ENCODE data around the gene ROCK2.
A peak's percentile ranks its signal among the peaks of the same experiment; 100 is the strongest.

ROCK2 gene

DNA sequence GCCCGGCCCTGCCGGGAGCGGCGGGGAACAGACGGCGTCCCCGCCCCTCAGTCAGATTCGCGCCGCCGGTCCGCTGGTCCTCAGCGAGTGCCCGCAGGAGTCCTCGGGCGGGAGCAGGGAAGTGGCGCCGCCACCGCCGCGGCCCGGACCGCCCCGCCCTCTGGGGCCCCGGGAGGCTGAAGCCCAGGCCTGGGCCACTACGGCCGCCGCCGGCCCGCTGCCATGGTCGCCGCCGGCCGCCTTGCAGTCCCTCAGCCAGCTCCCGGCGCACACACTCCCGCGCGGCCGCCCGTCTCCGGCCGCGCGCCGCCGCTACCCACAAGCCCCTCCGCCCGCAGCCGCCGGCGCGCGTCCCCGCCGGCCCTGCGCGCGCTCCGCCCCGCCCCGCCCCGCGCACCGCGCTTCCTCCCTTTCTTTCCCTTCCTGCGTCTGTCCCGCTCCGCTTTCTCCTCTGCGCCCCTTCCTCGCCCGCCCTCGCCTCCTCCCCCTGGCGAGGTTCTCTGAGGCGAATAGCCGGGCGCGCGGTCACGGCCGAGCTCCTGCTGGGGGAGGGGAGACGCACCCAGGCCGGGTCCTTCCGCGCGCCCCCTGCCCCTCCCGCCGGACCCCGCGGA, at the start of gene ROCK2:
Gene ROCK2, minus strand, starts transcription at position 295 of the 614 bp plus-strand sequence. CDS start 500 bp downstream, outside the sequence.
- DNase-seq, result peak; percentile 91

DNA sequence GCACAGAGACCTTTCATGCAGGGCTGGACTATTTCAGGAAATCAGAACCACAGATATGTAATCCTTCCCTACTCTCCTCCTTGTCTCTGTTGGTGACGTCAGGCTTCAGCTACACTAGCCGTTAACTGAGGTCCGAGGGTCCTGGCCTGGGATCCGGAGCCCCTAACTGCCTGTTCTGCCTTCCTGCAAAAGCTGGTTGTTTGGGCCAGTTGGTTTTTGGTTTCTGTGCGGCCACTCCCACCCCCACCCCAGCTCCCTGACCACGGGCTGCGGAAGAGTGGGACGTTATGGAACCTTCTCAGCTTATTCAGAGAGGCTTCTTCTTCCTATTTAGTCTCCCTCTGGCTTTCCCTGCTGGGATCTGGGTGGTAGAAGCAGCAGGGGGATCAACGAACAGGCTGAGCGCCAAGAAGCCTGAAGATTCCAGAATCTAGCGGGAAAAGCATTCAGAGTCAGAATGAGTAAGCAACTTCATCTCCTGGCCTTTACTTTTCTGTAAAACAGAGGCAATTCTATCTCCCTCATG, 49.3 kb upstream of the ROCK2 start:
- DNase-seq, result no peak

DNA sequence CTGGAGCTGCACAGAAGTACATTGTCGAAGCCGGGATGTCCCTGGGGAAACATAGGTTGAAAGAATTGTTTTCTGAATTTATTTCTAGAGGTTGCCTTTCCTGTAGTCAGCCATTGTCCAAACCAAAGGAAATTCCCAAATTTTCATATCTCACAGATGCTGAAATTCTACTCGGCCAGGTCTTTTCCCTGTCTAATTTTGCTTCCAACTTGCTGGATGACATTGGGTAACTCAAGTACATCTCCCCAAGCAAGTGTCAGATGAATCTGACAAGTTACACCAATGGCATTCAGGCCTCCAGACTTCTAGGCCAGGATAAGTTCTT, 47.5 kb upstream of the ROCK2 start:
- no peak for DNase-seq

DNA sequence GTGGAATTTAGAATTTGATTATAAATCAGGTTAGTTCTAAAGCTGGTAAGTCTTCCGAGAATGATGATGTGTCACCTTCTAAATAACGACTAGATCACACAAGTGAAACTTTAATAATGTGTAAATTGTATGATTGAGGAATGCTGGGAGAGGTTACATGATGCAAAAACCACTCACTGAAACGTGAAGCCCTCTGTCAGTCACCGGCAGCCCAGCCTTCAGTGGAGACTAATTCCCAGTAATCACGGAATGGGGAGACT, 45.9 kb upstream of the ROCK2 start:
- DNase-seq, result no peak

DNA sequence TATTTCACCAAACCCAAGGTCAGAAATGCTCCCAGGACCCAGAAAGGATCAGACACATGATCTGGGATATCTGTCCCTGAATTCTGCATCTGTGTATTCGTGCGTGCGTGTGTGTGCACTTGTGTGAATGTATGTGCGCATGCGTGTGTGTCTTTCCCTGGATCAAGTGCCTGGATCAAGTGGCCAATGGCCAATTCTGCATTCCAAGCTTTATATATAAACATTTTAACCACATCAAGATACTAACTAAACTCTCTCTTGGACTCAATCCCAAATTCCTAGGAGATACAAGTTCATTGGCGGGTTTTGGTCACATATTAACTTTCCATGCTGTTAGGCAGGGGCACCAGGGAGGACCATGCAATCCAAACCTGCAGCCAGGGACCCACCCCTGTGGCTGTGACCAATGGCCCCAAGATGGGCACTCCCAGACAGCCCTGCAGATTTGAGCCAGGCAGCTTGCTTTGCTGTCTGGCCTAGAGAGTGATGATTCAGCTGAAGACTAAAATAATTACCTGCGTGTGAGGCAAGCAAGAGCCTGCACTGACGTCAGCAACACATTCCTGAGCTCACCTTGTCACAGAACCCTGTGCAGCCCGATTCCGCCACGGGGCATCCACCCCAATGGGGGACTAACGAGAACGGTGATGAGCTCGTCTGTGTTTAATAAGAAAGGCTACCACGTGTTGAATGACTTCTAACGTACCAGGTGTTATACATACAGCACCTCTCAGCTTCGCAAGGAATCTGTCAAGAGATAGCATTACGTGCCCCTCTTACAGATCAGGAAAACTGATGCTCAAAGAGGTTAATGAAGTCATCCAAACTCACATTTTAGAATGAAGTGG, 45.3 kb upstream of the ROCK2 start:
- DNase-seq, result no peak

DNA sequence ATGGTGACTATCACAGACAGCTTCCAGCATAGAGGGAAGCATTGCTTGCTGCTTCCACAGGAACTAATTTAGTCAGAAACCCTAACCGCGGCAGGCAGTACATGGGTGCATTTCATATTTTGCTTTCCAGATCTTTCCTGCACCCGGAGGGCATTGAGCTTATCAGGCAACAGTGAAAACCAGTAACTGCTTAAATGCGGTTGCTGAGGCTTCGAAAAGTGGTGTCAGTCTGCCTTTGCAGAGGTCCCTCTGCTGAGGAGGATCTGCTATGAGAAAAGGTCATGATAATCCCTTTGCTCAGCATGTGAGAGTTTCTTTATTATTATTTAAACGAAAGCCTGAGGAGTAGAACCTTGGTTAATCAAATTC, 44.6 kb upstream of the ROCK2 start:
- DNase-seq, result no peak

DNA sequence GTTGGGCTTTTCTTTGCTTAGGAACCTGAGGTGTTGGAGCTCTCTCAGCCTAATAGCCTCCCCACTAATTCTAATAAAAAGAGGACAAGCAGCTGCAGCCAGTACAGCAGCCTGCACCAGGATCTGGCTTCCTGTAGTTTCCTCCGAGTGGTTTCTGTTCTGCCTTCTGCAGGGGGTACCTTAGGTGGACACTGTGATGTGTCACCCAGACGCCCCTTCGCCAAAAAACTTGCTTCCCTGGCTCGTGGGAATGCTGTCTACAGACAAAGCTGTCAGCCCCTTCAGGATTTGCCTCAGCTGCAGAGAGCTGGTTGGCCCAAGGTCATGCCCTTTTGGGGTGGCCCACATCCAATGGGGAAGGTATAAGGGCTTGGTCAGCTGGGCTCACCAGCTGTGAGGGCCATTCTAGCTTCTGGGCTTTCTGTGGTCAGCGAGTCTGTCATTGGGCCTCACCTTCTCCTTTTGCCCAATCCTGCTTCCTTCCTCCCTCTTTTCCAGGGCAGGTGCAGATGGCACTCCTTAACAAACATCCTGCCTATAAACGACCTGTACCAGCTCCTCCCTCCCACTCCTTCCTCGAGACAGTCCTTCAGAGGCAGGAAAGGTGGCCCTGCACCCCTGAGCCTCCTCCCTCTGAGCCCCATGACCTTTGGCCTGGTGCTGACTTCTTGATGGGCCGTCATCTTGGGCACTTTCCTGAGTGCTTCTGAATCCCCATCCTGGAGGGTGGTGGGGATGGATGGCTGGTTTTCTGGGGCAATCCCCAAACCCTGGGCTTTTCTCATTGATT, 44.0 kb upstream of the ROCK2 start:
- peak; percentile 61 for DNase-seq

DNA sequence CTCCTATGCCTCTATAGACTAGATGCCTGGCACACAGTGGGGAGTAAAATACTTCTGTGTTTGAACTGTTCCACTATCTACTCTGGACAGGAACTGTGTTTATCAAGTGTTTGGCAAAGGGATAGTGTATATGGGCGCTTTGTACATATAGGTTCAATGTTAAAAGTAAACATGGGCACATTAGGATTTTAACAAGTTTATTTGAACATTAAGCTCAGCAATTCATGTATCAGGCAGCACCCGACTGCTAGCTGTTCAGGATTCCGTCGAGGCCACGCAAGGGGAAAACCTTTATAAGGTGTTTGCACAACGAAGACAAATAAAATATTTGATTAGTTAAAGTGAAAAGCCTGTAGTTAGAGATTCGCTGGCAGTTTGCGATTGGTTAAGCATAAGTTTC, 43.4 kb upstream of the ROCK2 start:
- peak; percentile 71 for DNase-seq

DNA sequence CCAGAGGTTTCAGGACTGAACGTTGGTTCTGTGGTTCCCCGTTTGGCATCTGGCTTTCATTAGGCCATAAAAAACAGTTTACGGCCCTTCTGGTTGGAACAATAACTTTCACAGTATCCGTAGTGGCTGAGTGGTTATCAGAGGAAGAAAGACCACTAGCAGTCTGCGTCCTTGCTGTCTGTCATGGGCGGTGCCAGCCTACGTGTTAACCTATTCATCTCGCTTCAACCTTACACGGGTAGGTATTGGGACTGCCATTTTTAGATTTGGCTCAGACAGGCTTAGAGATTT, 42.6 kb upstream of the ROCK2 start:
- no peak for DNase-seq

DNA sequence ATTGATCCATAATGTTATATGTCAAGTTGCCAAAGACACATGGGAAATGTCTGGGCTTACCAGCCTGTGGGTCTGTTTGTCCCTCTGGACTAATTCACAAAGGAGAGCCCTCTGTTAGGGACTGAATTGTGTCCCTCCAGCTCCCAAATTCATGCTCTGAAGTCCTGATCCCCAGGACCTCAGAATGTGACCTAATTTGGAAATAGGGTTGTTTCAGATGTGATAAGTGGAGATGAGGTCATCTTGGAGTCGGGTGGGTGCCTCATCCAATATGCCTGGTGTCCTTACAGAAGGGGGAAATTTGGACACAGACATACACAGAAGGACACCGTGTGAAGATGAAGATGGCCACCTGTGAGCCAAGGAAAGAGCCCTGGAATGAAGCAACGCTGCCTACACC, 41.4 kb upstream of the ROCK2 start:
- no peak for DNase-seq

DNA sequence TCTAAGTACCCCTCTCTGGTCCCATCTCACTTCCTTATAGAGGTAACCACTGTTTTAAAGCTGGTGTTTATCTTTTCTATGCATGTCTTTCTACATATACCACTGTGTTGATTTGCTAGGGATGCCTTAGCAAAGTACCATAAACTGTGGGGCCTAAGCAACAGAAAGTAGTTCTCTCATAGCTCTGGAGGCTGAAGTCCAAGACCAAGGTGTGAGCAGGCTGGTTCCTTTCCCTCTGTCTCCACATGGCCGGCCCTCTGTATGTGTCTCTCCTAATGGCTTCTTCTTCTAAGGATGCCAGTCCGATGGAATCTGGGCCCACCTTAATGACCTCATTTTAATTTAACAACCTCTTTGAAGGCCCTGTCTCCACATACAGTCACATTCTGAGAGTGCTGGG, 40.8 kb upstream of the ROCK2 start:
- DNase-seq, result no peak

DNA sequence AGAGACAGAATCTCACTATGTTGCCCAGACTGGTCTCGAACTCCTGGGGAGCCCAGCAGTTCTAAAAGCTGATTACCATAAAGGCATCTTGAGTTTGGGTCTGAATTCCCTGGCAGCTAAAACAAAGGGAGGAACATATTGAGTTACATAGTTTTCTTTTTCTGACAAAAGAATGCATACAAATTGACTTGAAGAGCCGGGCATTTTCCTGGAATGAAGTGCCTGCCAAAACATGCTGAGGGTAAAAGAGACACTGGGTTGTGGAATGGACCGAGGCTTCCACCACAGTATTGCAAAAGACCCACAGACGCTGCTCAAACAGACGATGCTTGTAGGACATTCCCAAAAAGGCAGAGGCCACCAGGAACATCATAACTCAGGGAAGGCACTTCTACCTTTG, 35.1 kb upstream of the ROCK2 start:
- no peak for DNase-seq

DNA sequence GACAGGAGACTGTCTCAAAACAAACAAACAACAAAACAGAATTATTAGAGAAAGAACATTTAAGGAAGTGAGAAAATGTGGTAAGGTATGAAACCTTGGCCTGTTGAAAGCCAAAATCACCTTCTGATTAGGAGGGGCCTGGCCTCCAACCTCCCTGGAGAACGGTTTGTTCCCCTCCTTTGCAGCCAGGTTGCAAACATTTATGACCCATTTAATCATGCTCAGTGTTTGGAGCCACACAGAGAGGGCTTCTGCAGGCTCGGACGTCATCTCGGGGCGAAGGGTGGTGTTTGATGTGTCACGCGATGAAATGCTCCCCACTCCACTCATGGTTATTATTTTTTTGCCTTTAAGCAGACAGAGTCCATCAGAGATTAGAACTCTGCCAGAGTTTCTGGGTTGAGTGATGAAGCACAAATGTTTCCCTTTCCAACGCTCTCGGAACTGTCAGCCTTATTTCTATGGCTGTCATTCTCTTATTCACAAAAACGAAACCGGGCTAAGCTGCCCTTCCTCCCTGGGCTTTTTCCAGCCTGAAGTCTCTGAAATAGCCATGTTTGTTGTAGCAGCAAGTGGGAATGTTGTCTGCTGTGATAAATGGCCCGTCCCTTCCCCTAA, 33.6 kb upstream of the ROCK2 start:
- DNase-seq, result no peak

DNA sequence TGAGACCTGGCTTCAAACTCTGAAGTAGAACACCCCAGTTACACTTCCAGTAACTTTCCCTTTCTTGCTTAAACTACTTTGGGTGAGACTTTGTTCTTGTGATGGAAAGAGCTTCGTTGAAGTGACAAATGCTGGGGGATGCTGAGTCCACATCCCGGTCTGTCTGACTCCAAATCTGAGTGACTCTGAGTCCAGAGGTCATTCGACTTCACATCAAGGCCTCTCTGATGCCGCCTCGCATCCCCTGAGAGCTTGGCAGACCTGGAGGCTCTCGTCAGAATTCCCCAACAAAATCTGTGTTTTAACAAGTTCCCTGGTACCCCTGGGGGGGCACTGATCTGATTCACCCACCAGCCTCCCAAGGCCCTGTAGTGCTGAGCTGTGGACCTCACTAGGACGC, 31.6 kb upstream of the ROCK2 start:
- no peak for DNase-seq

DNA sequence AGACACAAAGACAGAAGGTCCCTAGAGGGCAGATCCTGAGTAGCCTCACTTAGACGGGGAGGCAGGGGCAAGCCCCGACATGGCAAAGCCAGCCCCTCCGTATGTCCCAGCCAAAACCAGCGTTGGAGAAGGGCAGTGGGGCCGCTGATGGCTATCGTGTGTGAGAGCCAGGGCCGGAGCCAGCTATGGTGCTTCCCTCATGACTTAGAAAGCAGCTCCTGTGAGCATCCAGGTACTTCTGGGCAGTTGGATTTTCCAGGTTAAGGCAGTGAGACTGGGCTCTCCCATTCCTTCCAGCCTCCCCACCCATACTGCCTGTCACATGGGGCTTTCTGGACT, 31.2 kb upstream of the ROCK2 start:
- no peak for DNase-seq

DNA sequence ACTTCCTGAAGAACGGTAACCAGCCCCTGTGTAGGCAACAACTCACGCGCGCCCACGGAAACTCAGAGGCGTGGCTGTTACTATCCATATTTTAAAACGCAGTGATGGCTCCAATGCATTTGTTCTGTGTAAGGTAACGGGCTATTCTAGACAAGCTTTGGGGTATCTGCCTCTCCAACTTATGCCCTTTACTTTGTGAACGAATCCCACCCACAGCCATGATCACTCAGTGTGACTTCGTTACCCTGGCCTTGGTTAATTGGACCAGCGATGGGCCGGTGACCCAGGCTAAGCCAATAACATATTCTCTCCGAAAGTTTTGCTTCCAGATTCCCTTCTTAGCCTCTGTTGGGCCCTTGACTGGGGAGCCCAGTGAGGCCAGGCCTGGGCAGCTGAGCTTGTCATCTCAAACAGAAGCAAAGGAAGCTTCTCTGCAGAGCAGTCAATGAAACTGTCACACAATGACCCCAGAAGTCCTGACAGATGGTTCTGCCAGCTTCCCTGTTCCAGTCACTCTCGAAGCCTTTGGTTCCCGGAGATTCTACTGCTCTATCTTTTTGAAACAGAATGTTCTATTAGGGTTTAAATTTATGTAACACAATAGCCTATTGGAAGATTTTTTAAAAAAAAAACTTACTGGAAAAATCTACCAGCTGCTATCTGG, 30.7 kb upstream of the ROCK2 start:
- DNase-seq, result no peak

DNA sequence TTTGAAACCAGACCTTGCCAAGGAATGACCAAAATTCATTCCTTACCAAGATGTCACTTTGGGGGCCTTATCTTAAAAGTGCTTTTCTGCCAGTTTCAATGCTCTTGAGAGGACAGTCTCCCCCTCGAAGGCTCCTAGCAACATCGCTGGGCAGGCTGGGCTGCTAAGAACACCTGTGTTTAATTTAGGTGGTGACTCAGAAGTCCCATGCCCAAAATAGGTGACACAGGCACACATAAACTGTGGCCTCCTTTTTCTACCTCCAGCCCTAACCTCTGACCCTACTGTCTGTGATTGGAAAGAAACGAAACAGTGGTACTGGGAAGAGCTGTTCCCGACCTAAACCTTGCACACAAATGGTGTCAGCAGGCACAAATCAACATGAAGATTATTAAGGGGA, 28.7 kb upstream of the ROCK2 start:
- DNase-seq, result peak; percentile 14

DNA sequence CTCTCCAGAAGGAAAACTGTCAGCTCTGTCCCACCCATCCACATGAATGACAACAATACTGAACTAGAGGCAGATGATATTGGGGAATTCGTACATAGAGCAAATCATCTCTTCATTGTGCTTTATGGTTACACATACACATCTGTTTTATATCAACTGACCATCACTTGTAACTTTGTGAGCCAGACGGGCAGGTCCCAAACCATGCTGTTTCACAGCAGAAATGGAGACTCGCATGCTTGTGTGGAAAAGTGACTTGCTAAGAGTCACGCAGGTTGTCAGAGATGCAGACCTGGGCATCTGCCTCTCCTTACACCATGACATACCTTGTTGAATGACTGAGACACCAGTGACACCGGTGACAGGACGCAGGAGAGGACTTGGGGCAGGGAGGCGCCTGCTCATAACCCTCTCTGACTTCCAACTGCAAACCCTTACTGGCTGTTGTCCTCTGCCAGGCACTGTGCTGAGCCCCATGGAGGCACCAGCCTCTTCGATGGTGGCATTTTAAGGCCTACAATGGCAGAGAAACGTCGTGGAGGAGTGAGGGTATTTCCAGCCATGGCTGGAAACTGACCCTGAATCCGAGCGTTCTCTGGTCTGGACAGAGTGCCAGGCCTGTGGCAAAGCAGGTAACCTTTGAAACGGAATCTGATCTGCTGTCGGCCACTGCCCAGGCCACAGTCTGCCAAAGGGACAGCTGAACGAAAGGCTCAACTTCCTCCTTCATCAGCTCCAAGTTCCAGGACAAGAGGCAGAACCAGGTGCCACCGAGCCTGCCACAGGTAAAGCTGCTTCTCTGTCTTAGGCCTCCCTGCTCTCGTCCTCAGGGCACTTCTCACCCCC, 26.9 kb upstream of the ROCK2 start:
- no peak for DNase-seq

DNA sequence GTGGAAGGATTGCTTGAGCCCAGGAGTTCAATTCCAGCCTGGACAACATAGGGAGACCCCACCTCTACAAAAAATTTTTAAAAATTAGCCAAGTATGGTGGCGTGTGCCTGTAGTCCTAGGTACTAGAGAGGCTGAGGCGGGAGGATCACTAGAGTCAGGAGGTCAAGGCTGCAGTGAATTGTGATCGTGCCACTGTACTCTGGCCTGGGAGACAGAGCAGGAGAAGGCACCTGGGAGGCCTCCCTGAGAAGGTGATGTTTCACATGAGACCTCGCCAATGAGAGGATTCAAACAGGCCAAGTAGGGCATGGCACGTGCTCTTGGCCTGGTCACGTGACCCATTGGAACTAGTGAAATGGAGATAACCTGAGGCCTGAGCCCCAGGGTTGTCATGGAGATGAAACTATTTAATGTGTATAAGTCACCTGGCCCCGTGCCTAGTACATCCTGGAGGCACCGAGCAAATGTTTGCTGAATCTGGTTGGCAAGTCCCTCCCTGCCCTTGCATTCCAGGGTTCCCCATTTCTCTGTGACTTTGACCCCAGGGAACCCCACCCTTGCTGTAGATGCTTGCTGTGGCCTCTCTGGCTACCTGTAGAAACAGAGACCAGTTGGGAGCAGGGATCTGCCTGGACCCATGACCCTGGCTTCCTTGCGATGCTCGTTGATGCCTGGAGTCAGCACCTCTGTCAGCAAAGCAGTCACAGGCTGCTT, 26.1 kb upstream of the ROCK2 start:
- DNase-seq, result peak; percentile 95

DNA sequence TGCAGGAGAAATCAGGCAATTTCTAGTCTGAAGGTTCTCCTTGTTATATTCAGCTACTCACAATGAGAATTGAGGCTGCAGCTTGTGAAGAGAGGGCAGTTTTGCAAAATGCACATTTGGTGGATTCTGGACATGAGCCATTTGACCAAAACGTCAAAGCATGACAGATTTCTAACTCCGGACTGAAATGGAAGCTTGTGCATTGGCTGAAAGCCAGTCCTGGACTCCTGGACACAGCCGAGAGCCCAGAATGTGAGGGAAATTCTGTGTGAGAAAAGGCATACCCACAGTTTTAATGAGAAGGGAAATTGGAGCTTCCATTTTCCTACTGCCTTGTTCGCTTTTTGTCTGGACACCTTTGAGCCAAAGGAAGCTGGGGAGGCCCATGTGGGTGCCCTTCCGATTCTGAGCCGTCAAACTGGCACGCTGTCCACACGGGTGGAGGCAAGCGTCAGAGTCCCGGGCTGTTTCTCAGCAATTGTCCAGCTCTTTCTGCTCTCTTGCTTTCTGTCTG, 23.7 kb upstream of the ROCK2 start:
- no peak for DNase-seq

DNA sequence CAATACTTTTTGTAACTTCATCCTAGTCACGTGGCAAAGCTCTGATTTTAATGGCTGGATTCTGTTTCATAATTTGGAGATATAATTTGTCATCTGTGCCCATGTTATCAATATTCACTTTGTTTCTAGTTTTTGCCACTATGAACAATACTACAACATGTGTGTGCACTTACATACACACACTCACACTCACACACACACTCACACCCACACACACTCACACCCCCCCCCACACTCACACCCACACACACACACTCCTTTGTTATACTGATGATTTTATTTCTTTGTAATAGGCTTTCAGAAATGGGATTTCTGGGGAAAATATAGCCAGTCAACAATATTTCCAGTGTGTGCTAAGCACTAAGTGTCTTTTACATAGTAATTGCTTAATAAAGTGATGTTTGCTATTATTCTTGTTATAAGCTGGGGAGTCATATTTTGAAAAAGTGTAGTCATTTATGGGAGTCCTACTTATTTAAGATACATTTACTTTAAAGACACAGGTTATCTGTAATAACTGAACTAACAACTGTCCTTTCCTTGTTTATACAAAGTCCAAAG, 22.8 kb upstream of the ROCK2 start:
- DNase-seq, result no peak
